Skeletal muscle satellite cell (primary cell): ENCODE results near the gene ATP1A2.

Source experiments
- H3K27me3 ChIP-seq: 2 replicates; pipeline ENCODE4 v1.7.0; 2013; ENCODE audit warnings: low read length; ENCODE audit not compliant: control insufficient read depth, insufficient read depth
- H3K36me3 ChIP-seq: 2 replicates; pipeline ENCODE4 v1.7.0; 2013; ENCODE audit warnings: mild to moderate bottlenecking, control low read depth, low read length; ENCODE audit not compliant: insufficient read depth
- H3K4me1 ChIP-seq: 2 replicates; pipeline ENCODE4 v1.7.0; 2013; ENCODE audit warnings: low read length; ENCODE audit not compliant: control insufficient read depth, insufficient read depth
- H3K4me2 ChIP-seq: 2 replicates; pipeline ENCODE4 v1.7.0; 2013; ENCODE audit warnings: mild to moderate bottlenecking, low read length
- H3K4me3 ChIP-seq: 2 replicates; pipeline ENCODE4 v1.7.0; 2013; ENCODE audit warnings: low read length
- H3K9ac ChIP-seq: 2 replicates; pipeline ENCODE4 v1.7.0; 2013; ENCODE audit warnings: mild to moderate bottlenecking, low read depth, low read length, moderate library complexity
- H3K9me3 ChIP-seq: replicated peaks from 2 replicates; pipeline ENCODE4 v1.7.0; 2013; ENCODE audit warnings: mild to moderate bottlenecking, control low read depth, low read length

ATP1A2 gene

DNA sequence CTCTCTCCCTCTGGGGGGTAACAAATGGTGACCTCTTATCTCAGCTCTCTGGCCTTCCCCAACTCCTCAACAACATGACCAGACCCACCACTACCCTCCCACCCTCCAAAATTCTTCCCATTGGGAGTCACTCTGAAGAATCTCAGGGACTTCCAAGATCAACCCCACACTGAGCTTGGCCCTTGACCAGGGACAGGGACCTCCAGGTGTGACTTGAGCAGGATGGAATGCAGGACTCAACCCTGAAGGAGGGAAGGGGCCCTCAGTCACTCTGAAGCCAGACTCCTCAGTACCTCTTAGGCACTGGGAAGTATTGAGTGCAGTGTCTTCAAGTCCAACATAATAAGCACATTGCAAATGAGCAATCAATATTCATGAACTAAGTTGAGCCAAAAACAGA, 76.7 kb downstream of the ATP1A2 start:
- Histone ChIP-seq H3K27me3 (peaks cover 26% of the 10 kb centered on the region), H3K9me3 (no peaks in the 10 kb centered on the region), H3K4me3 (no peak overlapping the region), H3K9ac (no peak overlapping the region), H3K4me2 (no peak overlapping the region), H3K4me1 (peaks cover 6% of the 10 kb centered on the region), H3K36me3 (no peaks in the 10 kb centered on the region)
